Uterus (tissue), 2 donors: ENCODE data around the gene ZNF337.

ENCODE experiments used
- POLR2A ChIP-seq, 2 donors: fragments of 450-650 bp; IDR thresholded peaks; one replicate each; pipeline ENCODE4 v1.6.1; 2016; ENCODE audit warnings: antibody characterized with exemption in 2 of 2, mild to moderate bottlenecking in 1 of 2, moderate library complexity in 1 of 2
- TF ChIP-seq, protein P1 (sequence below), 4 experiments: fragments of 200-600 bp in 2 of 4; fragments of 450-650 bp in 2 of 4; sonication (generic) in 2 of 4; IDR thresholded peaks; one replicate each; pipeline ENCODE4 v1.5.1; 2016 to 2019; ENCODE audit warnings: antibody characterized with exemption in 4 of 4, mild to moderate bottlenecking in 2 of 4, moderate library complexity in 1 of 4

GRCh38 chr20:25637247-25637646 lies 59.4 kb downstream of the ZNF337 start:
- TF ChIP-seq, protein P1, sequence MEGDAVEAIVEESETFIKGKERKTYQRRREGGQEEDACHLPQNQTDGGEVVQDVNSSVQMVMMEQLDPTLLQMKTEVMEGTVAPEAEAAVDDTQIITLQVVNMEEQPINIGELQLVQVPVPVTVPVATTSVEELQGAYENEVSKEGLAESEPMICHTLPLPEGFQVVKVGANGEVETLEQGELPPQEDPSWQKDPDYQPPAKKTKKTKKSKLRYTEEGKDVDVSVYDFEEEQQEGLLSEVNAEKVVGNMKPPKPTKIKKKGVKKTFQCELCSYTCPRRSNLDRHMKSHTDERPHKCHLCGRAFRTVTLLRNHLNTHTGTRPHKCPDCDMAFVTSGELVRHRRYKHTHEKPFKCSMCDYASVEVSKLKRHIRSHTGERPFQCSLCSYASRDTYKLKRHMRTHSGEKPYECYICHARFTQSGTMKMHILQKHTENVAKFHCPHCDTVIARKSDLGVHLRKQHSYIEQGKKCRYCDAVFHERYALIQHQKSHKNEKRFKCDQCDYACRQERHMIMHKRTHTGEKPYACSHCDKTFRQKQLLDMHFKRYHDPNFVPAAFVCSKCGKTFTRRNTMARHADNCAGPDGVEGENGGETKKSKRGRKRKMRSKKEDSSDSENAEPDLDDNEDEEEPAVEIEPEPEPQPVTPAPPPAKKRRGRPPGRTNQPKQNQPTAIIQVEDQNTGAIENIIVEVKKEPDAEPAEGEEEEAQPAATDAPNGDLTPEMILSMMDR (IDR thresholded peaks at IDR 0.05): no peak
- TF ChIP-seq POLR2A (IDR thresholded peaks at IDR 0.05): no peak
